Naive thymus-derived CD4-positive, alpha-beta T cell (primary cell): ENCODE results near the gene XRCC1. TPM values are rescaled to one million over a fixed set of nuclear protein-coding genes. Genes with fewer than 3 reads are reported as not detected.

Experiments
- ATAC-seq: fragments of 150-1000 bp; cut with Tn5 transposase; 2 replicates; pipeline ENCODE4 v1.10.0; 2021; ENCODE audit warnings: mild to moderate bottlenecking, moderate library complexity
- CTCF ChIA-PET: fragments of 350-600 bp; sonication (Branson Sonifier 250); formaldehyde crosslinking; loops from one replicate; lab custom pipeline; 2021; ENCODE audit warnings: antibody characterized with exemption; lab: Charles Lee
- POLR2A ChIA-PET: fragments of 350-600 bp; sonication (Branson Sonifier 250); formaldehyde crosslinking; loops from one replicate; lab custom pipeline; 2021; ENCODE audit warnings: antibody characterized with exemption, inconsistent platforms; lab: Charles Lee
- DNase-seq, 9 donors: peaks; one replicate each; pipeline versions ENCODE4 v3.0.0 to v3.0.0-alpha.2; 2020 to 2022; ENCODE audit warnings: mixed read lengths in 1 of 9
- H3K27ac ChIP-seq: one replicate; pipeline ENCODE4 v1.7.0; 2013; ENCODE audit warnings: mild to moderate bottlenecking, low read depth, low read length, moderate library complexity
- H3K27me3 ChIP-seq, 2 donors: one replicate each; pipeline ENCODE4 v1.7.0; 2013; ENCODE audit warnings: low read length in 2 of 2, mild to moderate bottlenecking in 2 of 2, moderate library complexity in 2 of 2; ENCODE audit not compliant: control insufficient read depth in 2 of 2, insufficient read depth in 2 of 2
- H3K36me3 ChIP-seq, 3 experiments: 1 replicate in 2 of 3; 2 replicates in 1 of 3; pipeline ENCODE4 v1.7.0; 2013; ENCODE audit warnings: low read length in 3 of 3, mild to moderate bottlenecking in 3 of 3, moderate library complexity in 1 of 3; ENCODE audit not compliant: insufficient read depth in 3 of 3, control insufficient read depth in 2 of 3
- H3K4me1 ChIP-seq, 2 donors: one replicate each; pipeline ENCODE4 v1.7.0; 2013; ENCODE audit warnings: low read length in 2 of 2, mild to moderate bottlenecking in 2 of 2, moderate library complexity in 1 of 2; ENCODE audit not compliant: control insufficient read depth in 2 of 2, insufficient read depth in 2 of 2
- H3K4me3 ChIP-seq: 2 replicates; pipeline ENCODE4 v1.7.0; 2013; ENCODE audit warnings: mild to moderate bottlenecking, low read length
- H3K9me3 ChIP-seq, 3 experiments: 1 replicate in 2 of 3; 2 replicates in 1 of 3; pipeline ENCODE4 v1.7.0; 2013; ENCODE audit warnings: low read length in 3 of 3; ENCODE audit not compliant: control insufficient read depth in 2 of 3
- H3K27ac Mint-ChIP-seq, 9 donors: one replicate each; pipeline ENCODE4 v1.8.0; 2020 to 2022; ENCODE audit warnings: mixed read lengths in 9 of 9, mild to moderate bottlenecking in 8 of 9, moderate library complexity in 5 of 9, inconsistent platforms in 2 of 9
- H3K27me3 Mint-ChIP-seq, 5 donors: one replicate each; pipeline ENCODE4 v1.8.0; 2021 to 2022; ENCODE audit warnings: mixed read lengths in 5 of 5, mild to moderate bottlenecking in 1 of 5
- H3K36me3 Mint-ChIP-seq, 5 donors: one replicate each; pipeline ENCODE4 v1.8.0; 2020 to 2022; ENCODE audit warnings: mixed read lengths in 5 of 5, mild to moderate bottlenecking in 3 of 5, inconsistent platforms in 1 of 5
- H3K4me1 Mint-ChIP-seq, 7 donors: one replicate each; pipeline ENCODE4 v1.8.0; 2020 to 2022; ENCODE audit warnings: mixed read lengths in 7 of 7, mild to moderate bottlenecking in 3 of 7, inconsistent platforms in 1 of 7
- H3K4me3 Mint-ChIP-seq, 10 donors: one replicate each; pipeline ENCODE4 v1.8.0; 2020 to 2022; ENCODE audit warnings: mild to moderate bottlenecking in 10 of 10, mixed read lengths in 10 of 10, moderate library complexity in 6 of 10, inconsistent platforms in 2 of 10
- H3K9me3 Mint-ChIP-seq, 11 donors: one replicate each; pipeline ENCODE4 v1.8.0; 2020 to 2022; ENCODE audit warnings: mixed read lengths in 11 of 11, mild to moderate bottlenecking in 4 of 11, inconsistent platforms in 1 of 11, moderate library complexity in 1 of 11
- intact Hi-C, 2 donors: fragments of 100-400 bp; cut with micrococcal nuclease; formaldehyde crosslinking; loops; one replicate each; pipeline ENCODE4 v1.15.1; 2023
- polyA plus RNA-seq, 2 donors: library from polyadenylated mRNA; unstranded; fragments of 300-500 nt; fragmentation: Illumina TruSeq; gene quantifications; one replicate each; pipeline ENCODE4 v1.2.3, GENCODE V29; 2021
- total RNA-seq, 6 experiments: library from RNA in 5 of 6; stranded (reverse) in 5 of 6; gene quantifications; 1 replicate in 5 of 6; 2 replicates in 1 of 6; pipeline ENCODE4 v1.2.3 and lab custom pipeline; 2021 to 2026

The XRCC1 gene
- total and polyA plus RNA-seq, 7 experiments from 2014 or later = 27.2 to 36.1 (median 34.8) TPM

GRCh38 chr19:43596842-43597461 is 21.6 kb upstream of the XRCC1 start:
- Mint-ChIP-seq H3K27me3 (peaks cover 0 to 4% (median 0%) of the 10 kb centered on the region in 5 donors), H3K4me3 (peak overlapping the region; percentile 84 to 98 (median 95)), H3K27ac (peak overlapping the region; percentile 98 to 100 (median 100)), H3K4me1 (peaks cover 27 to 47% (median 37%) of the 10 kb centered on the region in 7 donors), H3K36me3 (peaks cover 0 to 15% (median 4%) of the 10 kb centered on the region in 5 donors), H3K9me3 (peaks cover 0 to 5% (median 0%) of the 10 kb centered on the region in 11 donors)
- CTCF ChIA-PET = interaction anchor here (1.1 to 5.5 kb wide), 5 partner anchors 22 to 213 kb away, joined by 3 to 122 read pairs (median 8); partner anchors contain the start of genes PINLYP and XRCC1
- ATAC-seq (no peak), DNase-seq (no peak)
- H3K27me3 ChIP-seq = no peaks in the 10 kb centered on the region
- POLR2A ChIA-PET = interaction anchor here (0.6 to 5.0 kb wide), 10 partner anchors 10 to 93 kb away, joined by 3 to 51 read pairs (median 4); partner anchors contain the start of genes PHLDB3, PINLYP and XRCC1
- peaks cover 4 to 52% (median 6%) of the 10 kb centered on the region in 3 experiments for H3K36me3 ChIP-seq
- peaks cover 16 to 28% of the 10 kb centered on the region in 2 donors for H3K4me1 ChIP-seq
- peak overlapping the region; percentile 81 for H3K4me3 ChIP-seq
- H3K27ac ChIP-seq = peak overlapping the region; percentile 95
- intact Hi-C loops = loop anchor here (1.0 to 5.0 kb wide), 17 partner anchors 17 to 338 kb away; partner anchors contain the start of genes PINLYP (in 2 of the 2), SMG9 (in 2 of the 2), XRCC1 (in 2 of the 2) and ZNF428 (in 2 of the 2)
- no peaks in the 10 kb centered on the region for H3K9me3 ChIP-seq

DNA sequence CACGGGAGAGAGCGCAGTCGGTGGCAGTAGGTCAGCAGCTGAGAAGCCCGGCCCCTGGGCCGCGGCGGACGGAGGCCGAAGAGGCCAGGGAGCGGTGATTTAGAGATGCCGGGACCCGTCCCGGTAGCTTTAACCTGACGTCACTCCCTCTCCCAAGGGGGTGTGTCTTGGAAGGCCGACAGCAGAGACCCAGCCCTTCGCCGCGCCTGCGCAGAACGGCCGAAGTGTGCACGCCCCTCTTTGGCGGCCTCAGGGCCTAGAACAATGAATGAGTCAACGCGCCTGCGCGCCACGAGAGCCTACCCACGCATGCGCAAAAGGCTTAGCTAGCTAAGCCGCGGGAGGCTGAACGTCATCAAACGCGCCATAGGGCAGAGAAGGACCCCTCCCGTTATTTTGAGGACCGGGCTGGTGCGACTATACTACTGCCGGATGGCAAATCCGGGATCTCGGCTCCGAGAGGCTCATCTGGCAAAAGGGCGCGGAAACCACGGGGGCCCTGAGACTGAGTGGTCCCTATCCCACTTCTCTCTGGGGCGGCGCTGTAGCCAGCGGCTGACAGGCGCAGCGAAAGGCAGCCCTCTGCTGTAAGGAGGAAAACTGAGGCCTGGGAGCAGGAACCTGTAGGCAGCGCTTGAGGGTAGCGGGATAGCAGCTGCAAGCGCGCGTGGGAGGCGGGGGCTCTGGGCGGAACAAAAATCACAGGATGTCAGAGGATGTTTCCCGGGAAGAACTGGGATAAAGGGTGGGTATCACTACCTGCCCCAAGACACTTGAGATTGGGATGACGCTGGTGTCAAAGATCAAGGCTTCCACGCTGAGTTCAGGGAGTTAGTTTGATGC is 20.9 kb upstream of the XRCC1 start, which contains the start of the genes IRGQ and ZNF576:
TSS of gene IRGQ (minus strand) at position 136 of the 843 bp plus-strand sequence. CDS start 796 bp downstream, outside the sequence.
TSS of gene ZNF576 (plus strand) at position 597 of the 843 bp plus-strand sequence. CDS start 514 bp downstream, outside the sequence.
- Mint-ChIP-seq H3K4me1 (peaks cover 27 to 47% (median 37%) of the 10 kb centered on the region in 7 donors), H3K9me3 (peaks cover 0 to 5% (median 0%) of the 10 kb centered on the region in 11 donors), H3K4me3 (peak within 1 kb of the TSS; percentile 84 to 98 (median 95)), H3K27me3 (peaks cover 0 to 4% (median 0%) of the 10 kb centered on the region in 5 donors), H3K36me3 (peaks cover 0 to 14% (median 4%) of the 10 kb centered on the region in 5 donors), H3K27ac (peak within 1 kb of the TSS; percentile 98 to 100 (median 100))
- intact Hi-C loops = loop anchor here (1.0 to 5.0 kb wide), 17 partner anchors 16 to 339 kb away; partner anchors contain the start of genes PINLYP (in 2 of the 2), SMG9 (in 2 of the 2), XRCC1 (in 2 of the 2) and ZNF428 (in 2 of the 2)
- peak; percentile 98 to 100 (median 99) for DNase-seq
- ChIA-PET POLR2A (interaction anchor here (0.6 to 5.0 kb wide), 15 partner anchors 10 to 157 kb away, joined by 3 to 51 read pairs (median 5); partner anchors contain the start of genes PHLDB3, PINLYP, XRCC1 and ZNF575), CTCF (interaction anchor here (0.6 to 5.5 kb wide), 9 partner anchors 12 to 214 kb away, joined by 3 to 122 read pairs (median 5); partner anchors contain the start of genes PINLYP and XRCC1)
- Histone ChIP-seq H3K9me3 (no peaks in the 10 kb centered on the region), H3K27me3 (no peaks in the 10 kb centered on the region), H3K27ac (peak within 1 kb of the TSS; percentile 95), H3K4me3 (peak within 1 kb of the TSS; percentile 81), H3K4me1 (peaks cover 16 to 28% of the 10 kb centered on the region in 2 donors), H3K36me3 (peaks cover 4 to 47% (median 6%) of the 10 kb centered on the region in 3 experiments)
- ATAC-seq = peak; percentile 88

GRCh38 chr19:43595605-43595998 is 20.3 kb upstream of the XRCC1 start:
- Mint-ChIP-seq H3K9me3 (peaks cover 0 to 5% (median 0%) of the 10 kb centered on the region in 11 donors), H3K4me1 (peaks cover 27 to 51% (median 41%) of the 10 kb centered on the region in 7 donors), H3K27ac (peak overlapping the region; percentile 98 to 100 (median 100)), H3K4me3 (peak overlapping the region; percentile 84 to 98 (median 95)), H3K36me3 (peaks cover 0 to 14% (median 6%) of the 10 kb centered on the region in 5 donors), H3K27me3 (peaks cover 0 to 4% (median 0%) of the 10 kb centered on the region in 5 donors)
- peak overlapping the region; percentile 81 for H3K4me3 ChIP-seq
- ChIA-PET POLR2A (interaction anchor here (0.6 to 5.0 kb wide), 14 partner anchors 9 to 156 kb away, joined by 3 to 51 read pairs (median 5); partner anchors contain the start of genes PHLDB3, PINLYP, XRCC1 and ZNF575), CTCF (interaction anchor here (0.6 to 5.5 kb wide), 13 partner anchors 11 to 214 kb away, joined by 3 to 122 read pairs (median 8); partner anchors contain the start of genes PINLYP and XRCC1)
- intact Hi-C loops = loop anchor here in 1 of 2 donors (5.0 kb wide), 1 partner anchor 133 kb away; no protein-coding TSS in a partner anchor
- H3K27ac ChIP-seq = peak overlapping the region; percentile 95
- H3K36me3 ChIP-seq = peaks cover 4 to 42% (median 6%) of the 10 kb centered on the region in 3 experiments
- ATAC-seq (no peak), DNase-seq (peak in 1 of 9 donors; percentile 35)
- H3K4me1 ChIP-seq = peaks cover 16 to 28% of the 10 kb centered on the region in 2 donors
- no peaks in the 10 kb centered on the region for H3K9me3 ChIP-seq
- H3K27me3 ChIP-seq = no peaks in the 10 kb centered on the region

GRCh38 chr19:43594710-43595604 is 19.6 kb upstream of the XRCC1 start:
- peak; percentile 72 for ATAC-seq
- Mint-ChIP-seq H3K4me1 (peaks cover 27 to 55% (median 45%) of the 10 kb centered on the region in 7 donors), H3K9me3 (peaks cover 0 to 5% (median 0%) of the 10 kb centered on the region in 11 donors), H3K36me3 (peaks cover 0 to 14% (median 10%) of the 10 kb centered on the region in 5 donors), H3K27ac (peak overlapping the region; percentile 98 to 100 (median 100)), H3K4me3 (peak overlapping the region; percentile 84 to 98 (median 95)), H3K27me3 (peaks cover 0 to 4% (median 0%) of the 10 kb centered on the region in 5 donors)
- Histone ChIP-seq H3K36me3 (peaks cover 4 to 38% (median 6%) of the 10 kb centered on the region in 3 experiments), H3K27ac (peak overlapping the region; percentile 95), H3K9me3 (no peaks in the 10 kb centered on the region), H3K27me3 (no peaks in the 10 kb centered on the region), H3K4me3 (peak overlapping the region; percentile 81), H3K4me1 (peaks cover 18 to 28% of the 10 kb centered on the region in 2 donors)
- POLR2A ChIA-PET = interaction anchor here (0.7 to 5.0 kb wide), 12 partner anchors 20 to 156 kb away, joined by 4 to 51 read pairs (median 6); partner anchors contain the start of genes PINLYP, XRCC1 and ZNF575
- DNase-seq = peak; percentile 68 to 82 (median 76)
- intact Hi-C loops = loop anchor here (1.0 to 5.0 kb wide), 5 partner anchors 40 to 148 kb away; no protein-coding TSS in a partner anchor
- CTCF ChIA-PET = interaction anchor here (0.6 to 5.5 kb wide), 27 partner anchors 11 to 190 kb away, joined by 3 to 122 read pairs (median 5); partner anchors contain the start of genes PINLYP, XRCC1 and ZNF575
